DMS 273 treated with DMSO at 0.1 percent for 48 hours (cell line): ENCODE measurements around the gene FRYL.
"Not testable (repeated sequence)": the region's sequence is repeated elsewhere in the genome, so short reads cannot be mapped to it uniquely, and the experiment has no call there.

Experiments
- DNase-seq: peaks from one replicate; lab custom pipeline; 2025; lab: John Stamatoyannopoulos, UW

FRYL gene

GRCh38 chr4:48746608-48747362 is 33.3 kb downstream of the FRYL start:
- DNase-seq = no peak

- DNase-seq = not testable (repeated sequence)
Observed at GRCh38 chr4:48745223-48745622, 34.9 kb downstream of the FRYL start.

- no peak for DNase-seq
Observed at GRCh38 chr4:48742412-48742811, 37.7 kb downstream of the FRYL start.

- no peak for DNase-seq
Observed at GRCh38 chr4:48739560-48740019, 40.5 kb downstream of the FRYL start.

DNA sequence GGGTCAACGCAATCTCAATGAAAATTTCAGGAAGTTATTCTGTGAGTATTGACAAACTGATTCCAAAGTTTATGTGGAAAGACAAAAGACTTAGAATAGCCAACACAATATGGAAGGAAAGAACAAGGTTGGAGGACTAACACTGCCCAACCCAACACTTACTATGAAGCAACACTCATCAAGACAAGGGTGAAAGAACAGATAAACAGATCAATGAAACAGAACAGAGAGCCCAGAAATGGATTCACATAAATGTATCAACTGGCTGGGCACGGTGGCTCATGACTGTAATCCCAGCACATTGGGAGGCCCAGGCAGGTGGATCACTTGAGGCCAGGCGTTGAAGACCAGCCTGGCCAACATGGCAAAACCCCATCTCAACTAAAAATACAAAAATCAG is 41.2 kb downstream of the FRYL start:
- DNase-seq = no peak

GRCh38 chr4:48728906-48729496 is 51.1 kb downstream of the FRYL start:
- not testable (repeated sequence) for DNase-seq

- no peak for DNase-seq
Observed at GRCh38 chr4:48727666-48728459, 52.2 kb downstream of the FRYL start.

- DNase-seq = no peak
Observed at GRCh38 chr4:48725414-48725813, 54.7 kb downstream of the FRYL start.

DNA sequence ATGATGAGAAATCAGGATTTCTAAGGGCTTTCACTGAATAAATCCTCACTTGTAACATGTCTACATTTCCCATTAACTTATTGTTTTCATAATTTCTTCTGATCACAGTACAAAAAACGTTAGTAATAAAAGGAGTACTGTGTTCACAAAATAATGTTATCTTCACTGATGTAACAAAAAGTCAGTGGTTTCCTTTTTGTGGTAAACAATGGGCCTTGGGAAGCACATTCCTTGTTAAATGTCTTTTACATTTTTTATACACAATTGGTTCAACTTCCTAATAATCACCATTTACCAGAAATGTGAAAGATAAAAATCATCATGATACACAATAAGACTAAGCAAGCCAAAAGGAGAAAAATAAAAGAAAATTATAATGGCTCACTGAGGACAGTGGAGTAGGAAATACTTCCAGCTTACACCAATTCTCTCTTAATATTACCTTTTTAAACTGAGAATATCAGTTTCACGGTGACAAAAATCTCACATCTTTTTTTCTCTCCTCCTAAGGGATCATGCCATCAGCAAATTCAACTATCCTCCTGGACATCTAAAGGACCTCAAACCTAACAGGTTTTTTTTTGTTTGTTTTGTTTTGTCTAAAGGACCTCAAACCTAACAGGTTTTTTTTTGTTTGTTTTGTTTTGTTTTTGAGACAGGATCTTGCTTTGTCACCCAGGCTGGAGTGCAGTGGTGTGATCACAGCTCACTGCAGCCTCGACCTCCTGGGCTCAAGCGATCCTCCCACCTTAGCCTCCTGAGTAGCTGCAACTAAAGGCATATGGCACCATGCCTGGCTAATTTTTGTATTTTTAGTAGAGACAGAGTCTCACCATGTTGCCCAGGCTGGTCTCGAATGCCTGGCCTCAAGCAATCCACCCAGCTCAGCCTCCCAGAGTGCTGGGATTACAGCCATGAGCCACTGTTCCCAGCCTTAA is 57.3 kb downstream of the FRYL start:
- no peak for DNase-seq

DNA sequence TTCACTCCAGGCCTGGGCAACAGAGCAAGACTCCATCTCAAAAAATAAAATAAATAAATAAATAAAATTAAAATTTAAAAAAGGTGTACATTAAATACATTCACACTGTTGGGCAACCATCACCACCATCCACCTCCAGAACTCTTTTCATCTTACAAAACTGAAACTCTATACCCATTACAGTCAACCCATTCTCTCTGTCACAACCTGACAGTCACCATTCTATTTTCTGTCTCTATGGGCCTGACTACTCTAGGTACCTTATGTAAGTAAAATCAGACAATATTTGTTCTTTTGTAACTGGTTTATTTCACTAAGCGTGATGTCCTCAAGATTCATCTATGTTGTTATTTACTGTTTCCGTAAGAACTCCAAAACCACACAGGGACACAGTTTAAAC is 59.6 kb downstream of the FRYL start:
- DNase-seq = no peak

GRCh38 chr4:48718818-48719465 is 61.1 kb downstream of the FRYL start:
- DNase-seq = no peak

- DNase-seq = not testable (repeated sequence)
Observed at GRCh38 chr4:48716285-48716684, 63.8 kb downstream of the FRYL start.

DNA sequence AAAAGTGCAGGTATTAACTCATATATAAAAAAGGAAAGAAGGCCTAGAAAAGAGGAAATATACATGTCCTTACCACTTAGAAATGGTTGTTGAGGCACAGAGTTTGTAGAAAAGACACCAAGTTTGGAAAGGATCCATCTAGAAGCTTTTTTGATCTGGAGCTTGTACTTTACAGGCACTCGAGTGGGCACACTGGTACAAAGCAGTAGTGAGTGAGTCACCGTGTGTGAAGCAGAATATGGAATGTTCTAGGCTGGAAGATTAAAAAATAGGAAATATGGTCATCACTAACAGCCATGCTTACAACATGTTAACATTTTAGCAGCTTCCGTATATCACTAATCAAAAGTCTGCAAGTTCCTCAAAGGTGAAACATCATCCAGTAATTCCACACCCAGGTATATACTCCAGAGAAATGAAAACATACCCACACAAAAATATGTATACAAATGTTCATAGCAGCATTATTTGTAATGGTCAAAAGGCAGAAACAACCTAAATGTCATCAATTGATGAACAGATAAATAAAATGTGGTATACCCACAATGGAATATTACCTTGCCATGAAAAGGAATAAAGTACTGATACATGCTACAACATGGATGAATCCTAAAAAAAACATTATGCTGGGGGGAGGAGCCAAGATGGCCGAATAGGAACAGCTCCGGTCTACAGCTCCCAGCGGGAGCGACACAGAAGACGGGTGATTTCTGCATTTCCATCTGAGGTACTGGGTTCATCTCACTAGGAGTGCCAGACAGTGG is 69.5 kb downstream of the FRYL start:
- no peak for DNase-seq

- no peak for DNase-seq
Observed at GRCh38 chr4:48709901-48710300, 70.2 kb downstream of the FRYL start.

DNA sequence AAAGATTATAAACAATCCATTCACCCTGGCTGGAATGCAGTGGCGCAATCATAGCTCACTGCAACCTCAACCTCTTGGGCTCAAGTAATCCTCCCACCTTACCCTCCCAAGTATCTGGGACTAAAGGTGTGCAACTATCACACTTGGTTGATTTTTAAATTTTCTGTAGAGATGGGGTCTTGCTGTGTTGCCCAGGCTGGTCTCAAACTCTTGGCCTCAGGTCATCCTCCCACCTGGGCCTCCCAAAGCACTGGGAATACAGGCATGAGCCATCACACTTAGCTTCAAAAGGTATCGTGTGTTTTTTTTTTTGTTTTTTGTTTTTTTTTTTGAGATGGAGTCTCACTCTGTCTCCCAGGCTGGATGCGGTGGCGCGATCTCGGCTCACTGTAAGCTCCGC is 71.5 kb downstream of the FRYL start:
- no peak for DNase-seq

GRCh38 chr4:48706736-48707135 is 73.3 kb downstream of the FRYL start:
- no peak for DNase-seq

GRCh38 chr4:48705609-48706008 is 74.5 kb downstream of the FRYL start:
- no peak for DNase-seq

- DNase-seq = no peak
Observed at GRCh38 chr4:48704091-48704802, 75.8 kb downstream of the FRYL start.

DNA sequence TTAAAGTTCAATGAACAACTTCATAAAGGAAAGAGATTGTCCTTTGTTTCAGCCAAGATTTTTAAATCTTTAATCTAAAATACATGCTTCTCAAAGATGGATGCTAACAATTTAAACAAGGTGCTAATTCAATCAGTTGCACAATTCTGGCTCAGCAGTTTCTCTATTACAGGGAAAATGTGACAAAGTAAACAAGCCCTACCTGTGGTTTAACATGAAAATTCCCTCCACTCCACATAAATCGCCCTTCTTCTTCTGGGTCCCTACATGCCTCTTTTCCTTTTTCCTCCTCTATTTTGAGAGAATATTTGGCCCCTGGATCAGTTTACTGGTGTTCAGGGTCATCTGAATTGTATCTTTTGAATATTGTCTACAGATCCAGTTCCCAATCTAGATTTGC is 80.6 kb downstream of the FRYL start:
- no peak for DNase-seq
